Prostate gland (tissue), 2 donors: ENCODE results near the gene TCF4. TPM values are rescaled to one million over a fixed set of nuclear protein-coding genes. Genes with fewer than 3 reads are reported as not detected.

ENCODE experiments used
- DNase-seq: peaks from one replicate; pipeline ENCODE4 v3.0.0-alpha.2; 2019; ENCODE audit warnings: low spot score
- H3K27ac ChIP-seq, 2 donors: fragments of 200-600 bp; sonication (generic); 2 replicates each; pipeline ENCODE4 v1.5.1; 2017 to 2019
- H3K27me3 ChIP-seq: fragments of 200-600 bp; sonication (generic); replicated peaks from 2 replicates; pipeline ENCODE4 v1.5.1; 2019; ENCODE audit not compliant: insufficient read depth
- H3K36me3 ChIP-seq, 2 donors: fragments of 200-600 bp; sonication (generic); 1 replicate in 1 of 2; 2 replicates in 1 of 2; pipeline versions ENCODE4 v1.5.1 to v1.8.1; 2017 to 2019
- H3K4me1 ChIP-seq: fragments of 200-600 bp; sonication (generic); replicated peaks from 2 replicates; pipeline ENCODE4 v1.5.1; 2019
- H3K4me3 ChIP-seq, 2 donors: fragments of 200-600 bp; sonication (generic); 2 replicates each; pipeline ENCODE4 v1.5.1; 2017 to 2019
- H3K9me3 ChIP-seq: fragments of 200-600 bp; sonication (generic); 2 replicates; pipeline ENCODE4 v1.5.1; 2017
- CTCF ChIP-seq, 4 experiments: fragments of 200-600 bp in 2 of 4; fragments of 450-650 bp in 2 of 4; sonication (generic) in 2 of 4; IDR thresholded peaks; 1 replicate in 3 of 4; 2 replicates in 1 of 4; pipeline ENCODE4 v1.5.1; 2016 to 2019; ENCODE audit warnings: antibody characterized with exemption in 4 of 4, mild to moderate bottlenecking in 2 of 4, moderate library complexity in 2 of 4
- POLR2A ChIP-seq: fragments of 450-650 bp; IDR thresholded peaks from one replicate; pipeline ENCODE4 v1.6.1; 2016; ENCODE audit warnings: antibody characterized with exemption, mild to moderate bottlenecking
- POLR2AphosphoS5 ChIP-seq: sonication (generic); formaldehyde crosslinking; IDR thresholded peaks from one replicate; pipeline ENCODE4 v1.6.1; 2017; ENCODE audit warnings: antibody characterized with exemption
- WGBS: methylation state at CpG from one replicate; pipeline ENCODE4 v1.1.5; 2018; 5-methylcytosine and 5-hydroxymethylcytosine counted together
- intact Hi-C: fragments of 100-400 bp; cut with DNase I; formaldehyde crosslinking; loops from one replicate; pipeline ENCODE4 v1.14.2; 2022
- total RNA-seq, 2 donors: library from RNA; depleted of rRNA; stranded (reverse); fragments of >200 nt; gene quantifications; one replicate each; pipeline ENCODE4 v1.1.0, GENCODE V29; 2016

Gene TCF4
- total RNA-seq, 2 donors from 2014 or later = 29.8 to 87.2 TPM

- no peak for TF ChIP-seq POLR2AphosphoS5
- no peak for TF ChIP-seq CTCF (IDR thresholded peaks at IDR 0.05)
- no peak for TF ChIP-seq POLR2A
- H3K4me3 ChIP-seq = no peak overlapping the region
- intact Hi-C loops = no loop called here
- H3K36me3 ChIP-seq = no peaks in the 10 kb centered on the region
- peak; percentile 22 for DNase-seq
- 31% methylated on average over 13 of the region's 13 CpGs for WGBS
- H3K27me3 ChIP-seq = no peaks in the 10 kb centered on the region
- H3K9me3 ChIP-seq = no peaks in the 10 kb centered on the region
- no peaks in the 10 kb centered on the region for H3K4me1 ChIP-seq
- no peak overlapping the region for H3K27ac ChIP-seq
These were observed 336.6 kb downstream of the TCF4 start for GRCh38 chr18:55251254-55251971.

- intact Hi-C loops = no loop called here
These were observed 337.2 kb downstream of the TCF4 start for GRCh38 chr18:55250768-55251173.

GRCh38 chr18:55249550-55249949, 338.4 kb downstream of the TCF4 start:
- Histone ChIP-seq H3K27me3 (no peaks in the 10 kb centered on the region), H3K9me3 (no peaks in the 10 kb centered on the region), H3K36me3 (no peaks in the 10 kb centered on the region), H3K4me3 (no peak overlapping the region), H3K27ac (no peak overlapping the region), H3K4me1 (no peaks in the 10 kb centered on the region)
- intact Hi-C loops = no loop called here
- no peak for TF ChIP-seq POLR2AphosphoS5
- TF ChIP-seq POLR2A = no peak
- TF ChIP-seq CTCF (IDR thresholded peaks at IDR 0.05) = no peak
- no peak for DNase-seq
- WGBS = 95% methylated on average over 6 of the region's 6 CpGs

More at GRCh38 chr18:55250768-55251173, 337.2 kb downstream of the TCF4 start:
- no peaks in the 10 kb centered on the region for H3K4me1 ChIP-seq
- no peak overlapping the region for H3K4me3 ChIP-seq
- DNase-seq = no peak
- TF ChIP-seq CTCF (IDR thresholded peaks at IDR 0.05) (no peak), POLR2AphosphoS5 (no peak), POLR2A (no peak)
- 67% methylated on average over 4 of the region's 4 CpGs for WGBS
- H3K27me3 ChIP-seq = no peaks in the 10 kb centered on the region
- no peaks in the 10 kb centered on the region for H3K9me3 ChIP-seq
- no peaks in the 10 kb centered on the region for H3K36me3 ChIP-seq
- H3K27ac ChIP-seq = no peak overlapping the region

GRCh38 chr18:55248495-55248894, 339.5 kb downstream of the TCF4 start:
- TF ChIP-seq POLR2A = no peak
- no peak for TF ChIP-seq POLR2AphosphoS5
- no peak for TF ChIP-seq CTCF (IDR thresholded peaks at IDR 0.05)
- no peaks in the 10 kb centered on the region for H3K27me3 ChIP-seq
- intact Hi-C loops = no loop called here
- no peaks in the 10 kb centered on the region for H3K36me3 ChIP-seq
- no peak for DNase-seq
- no peak overlapping the region for H3K27ac ChIP-seq
- no peaks in the 10 kb centered on the region for H3K9me3 ChIP-seq
- no peak overlapping the region for H3K4me3 ChIP-seq
- WGBS = 100% methylated on average over 1 of the region's 1 CpG
- no peaks in the 10 kb centered on the region for H3K4me1 ChIP-seq

GRCh38 chr18:55247032-55247431, 341.0 kb downstream of the TCF4 start:
- DNase-seq = no peak
- Histone ChIP-seq H3K9me3 (no peaks in the 10 kb centered on the region), H3K36me3 (no peaks in the 10 kb centered on the region), H3K4me1 (no peaks in the 10 kb centered on the region), H3K4me3 (no peak overlapping the region), H3K27ac (no peak overlapping the region), H3K27me3 (no peaks in the 10 kb centered on the region)
- TF ChIP-seq CTCF (IDR thresholded peaks at IDR 0.05) = no peak
- no peak for TF ChIP-seq POLR2A
- no peak for TF ChIP-seq POLR2AphosphoS5
- intact Hi-C loops = no loop called here
- WGBS = 90% methylated on average over 5 of the region's 5 CpGs
